ENCODE results near the gene HMGCR. TPM values are rescaled to one million over a fixed set of nuclear protein-coding genes. Genes with fewer than 3 reads are reported as not detected.
A peak's percentile ranks its signal among the peaks of the same experiment; 100 is the strongest.

Gene HMGCR
- total RNA-seq, 2 experiments from 2014 or later = 42.6 to 124 TPM

DNA sequence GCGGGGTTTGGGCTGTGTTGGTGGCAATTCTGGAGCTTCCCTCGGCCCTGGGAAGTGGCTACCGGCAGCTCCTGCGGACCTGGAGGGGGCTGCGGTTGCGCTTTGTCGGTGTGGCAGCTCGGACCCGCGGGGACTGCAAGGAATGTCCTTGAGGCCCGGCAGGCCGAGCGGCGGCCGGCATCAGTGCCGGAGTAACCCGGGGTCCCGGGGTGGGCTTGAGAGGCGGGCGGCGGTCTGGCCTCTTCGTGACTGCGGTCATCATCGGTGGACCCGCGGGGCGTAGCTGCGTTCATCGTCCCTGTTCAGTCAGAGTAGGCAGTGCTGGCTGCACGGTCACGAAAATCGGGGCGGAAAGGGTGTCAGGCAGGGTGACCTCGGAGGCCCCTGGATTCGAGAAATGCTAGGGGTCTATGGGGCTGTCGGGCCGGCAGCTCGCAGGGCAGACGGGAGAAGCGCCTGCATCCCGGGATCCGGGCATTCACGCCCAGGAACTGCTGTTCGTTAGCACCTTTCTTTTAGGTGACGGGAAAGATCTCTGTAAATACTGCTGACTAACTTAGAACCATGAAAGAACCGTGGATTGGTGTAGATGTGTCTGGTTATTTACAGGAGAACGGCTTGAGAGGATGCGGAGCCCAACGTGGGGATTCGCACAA lies 474 bp downstream of the HMGCR start:
- Histone ChIP-seq H3K4me2 (ENCODE audit: low read length) (peak overlapping the region; percentile 98), H3K79me2 (ENCODE audit: insufficient read depth, low read depth, low read length) (peaks cover 53% of the 10 kb centered on the region), H3K36me3 (ENCODE audit: insufficient read depth, low read length) (peaks cover 30% of the 10 kb centered on the region), H3K4me1 (ENCODE audit: insufficient read depth, low read length, poor library complexity, severe bottlenecking) (peaks cover 31% of the 10 kb centered on the region), H3K9me2 (ENCODE audit: insufficient read depth, low read length) (no peaks in the 10 kb centered on the region), H3K27ac (ENCODE audit: low read depth, low read length, poor library complexity, severe bottlenecking) (peak overlapping the region; percentile 60), H3K9me3 (ENCODE audit: low read length) (no peaks in the 10 kb centered on the region), H3K4me3 (ENCODE audit: low read depth, low read length, poor library complexity, severe bottlenecking) (peak overlapping the region; percentile 99), H2AFZ (ENCODE audit: low read length) (peak overlapping the region; percentile 53; the same call in 1 of the 2 replicates), H4K20me1 (ENCODE audit: insufficient read depth, low read length) (peaks cover 46% of the 10 kb centered on the region)
- BruUV-seq (replicated peaks) = no TSS peak
- POLR2A ChIA-PET = interaction anchor here (0.6 to 1.5 kb wide), 17 partner anchors 8 to 1269 kb away, joined by 3 to 12 read pairs (median 4); partner anchors contain the start of genes ANKRD31 and POC5
- CTCF ChIA-PET (ENCODE audit: unreplicated experiment) = interaction anchor here (0.6 kb wide), 1 partner anchor 16 kb away, joined by 3 read pairs; no protein-coding TSS in a partner anchor
- DNase-seq (ENCODE audit: low spot score) = peak; percentile 39
- intact Hi-C loops (cut with micrococcal nuclease; ENCODE audit: unreplicated experiment) = loop anchor here (2.0 to 5.0 kb wide), 2 partner anchors 100 to 173 kb away; partner anchors contain the start of genes ANKRD31, CERT1 and POLK
- TF ChIP-seq, protein P1, sequence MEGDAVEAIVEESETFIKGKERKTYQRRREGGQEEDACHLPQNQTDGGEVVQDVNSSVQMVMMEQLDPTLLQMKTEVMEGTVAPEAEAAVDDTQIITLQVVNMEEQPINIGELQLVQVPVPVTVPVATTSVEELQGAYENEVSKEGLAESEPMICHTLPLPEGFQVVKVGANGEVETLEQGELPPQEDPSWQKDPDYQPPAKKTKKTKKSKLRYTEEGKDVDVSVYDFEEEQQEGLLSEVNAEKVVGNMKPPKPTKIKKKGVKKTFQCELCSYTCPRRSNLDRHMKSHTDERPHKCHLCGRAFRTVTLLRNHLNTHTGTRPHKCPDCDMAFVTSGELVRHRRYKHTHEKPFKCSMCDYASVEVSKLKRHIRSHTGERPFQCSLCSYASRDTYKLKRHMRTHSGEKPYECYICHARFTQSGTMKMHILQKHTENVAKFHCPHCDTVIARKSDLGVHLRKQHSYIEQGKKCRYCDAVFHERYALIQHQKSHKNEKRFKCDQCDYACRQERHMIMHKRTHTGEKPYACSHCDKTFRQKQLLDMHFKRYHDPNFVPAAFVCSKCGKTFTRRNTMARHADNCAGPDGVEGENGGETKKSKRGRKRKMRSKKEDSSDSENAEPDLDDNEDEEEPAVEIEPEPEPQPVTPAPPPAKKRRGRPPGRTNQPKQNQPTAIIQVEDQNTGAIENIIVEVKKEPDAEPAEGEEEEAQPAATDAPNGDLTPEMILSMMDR (conservative IDR thresholded peaks at IDR 0.05; ENCODE audit: low read length) = no peak
- no peak for TF ChIP-seq EZH2phosphoT487 (IDR thresholded peaks at IDR 0.05; ENCODE audit: borderline replicate concordance, low read depth, low read length)

DNA sequence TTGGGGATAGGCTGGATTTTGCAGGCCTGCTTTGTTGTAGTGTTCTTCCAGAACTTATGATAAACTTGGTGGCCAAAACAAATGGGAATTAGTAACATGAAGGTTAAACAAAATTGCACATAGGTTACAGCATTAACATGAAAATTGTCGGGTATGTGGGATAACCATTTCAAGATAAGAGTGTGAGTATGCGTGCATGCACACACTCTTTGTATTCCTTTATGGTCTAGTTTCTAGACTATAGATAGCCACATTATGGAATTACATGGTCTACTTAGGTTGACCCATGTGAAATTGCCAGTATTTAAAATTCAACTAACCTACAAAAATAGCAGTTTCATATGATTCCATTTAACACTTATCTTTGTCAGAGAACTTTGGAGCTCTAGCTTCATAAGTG lies 1.4 kb downstream of the HMGCR start:
- Histone ChIP-seq H3K9me3 (ENCODE audit: low read length) (no peaks in the 10 kb centered on the region), H3K36me3 (ENCODE audit: insufficient read depth, low read length) (peaks cover 38% of the 10 kb centered on the region), H4K20me1 (ENCODE audit: insufficient read depth, low read length) (peaks cover 46% of the 10 kb centered on the region), H3K9me2 (ENCODE audit: insufficient read depth, low read length) (no peaks in the 10 kb centered on the region), H3K4me1 (ENCODE audit: insufficient read depth, low read length, poor library complexity, severe bottlenecking) (peaks cover 31% of the 10 kb centered on the region), H3K79me2 (ENCODE audit: insufficient read depth, low read depth, low read length) (peaks cover 63% of the 10 kb centered on the region), H3K27ac (ENCODE audit: low read depth, low read length, poor library complexity, severe bottlenecking) (no peak overlapping the region), H3K4me2 (ENCODE audit: low read length) (peak overlapping the region; percentile 98), H2AFZ (ENCODE audit: low read length) (no peak overlapping the region), H3K4me3 (ENCODE audit: low read depth, low read length, poor library complexity, severe bottlenecking) (peak overlapping the region; percentile 99)
- no peak for DNase-seq (ENCODE audit: low spot score)
- intact Hi-C loops (cut with micrococcal nuclease; ENCODE audit: unreplicated experiment) = loop anchor here (5.0 kb wide), 1 partner anchor 101 kb away; the partner anchor contains the start of gene ANKRD31
- no peak for TF ChIP-seq EZH2phosphoT487 (IDR thresholded peaks at IDR 0.05; ENCODE audit: borderline replicate concordance, low read depth, low read length)
- TF ChIP-seq, protein P1 (conservative IDR thresholded peaks at IDR 0.05; ENCODE audit: low read length) = no peak
- ChIA-PET POLR2A (interaction anchor here (0.6 to 1.2 kb wide), 6 partner anchors 9 to 1013 kb away, joined by 4 to 9 read pairs (median 4); no protein-coding TSS in a partner anchor), CTCF (ENCODE audit: unreplicated experiment) (no interaction called here)
- TSS peak; percentile 52 for BruUV-seq (replicated peaks)
